Kidney glomerular epithelial cell (primary cell): ENCODE results near the gene DTX4.

Experiments
- DNase-seq: peaks from one replicate; lab custom pipeline; 2025; lab: John Stamatoyannopoulos, UW

Gene DTX4

GRCh38 chr11:59219836-59220235 is 47.9 kb downstream of the DTX4 start:
- no peak for DNase-seq

- DNase-seq: no peak
Measured at GRCh38 chr11:59221441-59221840, 49.5 kb downstream of the DTX4 start.

GRCh38 chr11:59222464-59223060 is 50.6 kb downstream of the DTX4 start:
- DNase-seq: no peak

GRCh38 chr11:59223177-59223576 is 51.2 kb downstream of the DTX4 start:
- DNase-seq: no peak

- no peak for DNase-seq
Measured at GRCh38 chr11:59223611-59224010, 51.7 kb downstream of the DTX4 start.

- DNase-seq: no peak
Measured at GRCh38 chr11:59224351-59224928, 52.5 kb downstream of the DTX4 start.

GRCh38 chr11:59225017-59225416 is 53.1 kb downstream of the DTX4 start:
- DNase-seq: no peak

GRCh38 chr11:59226396-59226795 is 54.5 kb downstream of the DTX4 start:
- DNase-seq: no peak

- DNase-seq: no peak
Measured at GRCh38 chr11:59240322-59240721, 68.4 kb downstream of the DTX4 start.

- DNase-seq: no peak
Measured at GRCh38 chr11:59243633-59244032, 71.7 kb downstream of the DTX4 start.

GRCh38 chr11:59247531-59248227 is 75.7 kb downstream of the DTX4 start:
- DNase-seq: no peak

GRCh38 chr11:59249535-59249934 is 77.6 kb downstream of the DTX4 start:
- no peak for DNase-seq

GRCh38 chr11:59253001-59253400 is 81.1 kb downstream of the DTX4 start:
- DNase-seq: no peak

GRCh38 chr11:59254286-59254685 is 82.4 kb downstream of the DTX4 start:
- no peak for DNase-seq

- DNase-seq: no peak
Measured at GRCh38 chr11:59255281-59255680, 83.3 kb downstream of the DTX4 start.
